H1 (cell line): ENCODE measurements around the gene ASXL2. TPM values are rescaled to one million over a fixed set of nuclear protein-coding genes. Genes with fewer than 3 reads are reported as not detected.

ENCODE experiments used
- CTBP2 ChIP-seq: IDR thresholded peaks from 2 replicates; pipeline ENCODE4 v1.7.0; 2011; ENCODE audit warnings: borderline replicate concordance, mild to moderate bottlenecking, moderate library complexity, mixed read lengths, low read length; ENCODE audit not compliant: insufficient read depth, insufficient read length
- KDM4A ChIP-seq: IDR thresholded peaks from one replicate; pipeline ENCODE4 v1.7.1; 2012; ENCODE audit warnings: low read depth, mild to moderate bottlenecking, moderate library complexity, low read length, inconsistent platforms; ENCODE audit not compliant: severe bottlenecking
- MAFK ChIP-seq: IDR thresholded peaks from 2 replicates; pipeline ENCODE4 v1.6.1; 2012; ENCODE audit warnings: low read depth, mild to moderate bottlenecking, improper control_type of control experiment, low read length
- PHF8 ChIP-seq: fragments of 200-600 bp; sonication (generic); conservative IDR thresholded peaks from 2 replicates; pipeline ENCODE4 v1.7.1; 2012; ENCODE audit warnings: low read depth, mild to moderate bottlenecking, inconsistent platforms, low read length, moderate library complexity
- YY1 ChIP-seq: IDR thresholded peaks from 2 replicates; pipeline ENCODE4 v1.6.1; 2011; ENCODE audit warnings: low read depth, mild to moderate bottlenecking, low read length
- polyA plus RNA-seq, 7 experiments: library from polyadenylated mRNA; depleted of rRNA in 3 of 7; stranded (reverse) in 5 of 7; unstranded in 2 of 7; fragments of >200 nt in 5 of 7; fragments of 200-250 nt in 2 of 7; gene quantifications; 1 replicate in 5 of 7; 2 replicates in 1 of 7; 4 replicates in 1 of 7; pipeline versions ENCODE4 v1.2.1 to v1.2.3, GENCODE V29; 2011 to 2013; ENCODE audit warnings: missing spikeins in 2 of 7, mixed read lengths in 2 of 7
- total RNA-seq: library from RNA; stranded (reverse); fragmentation: NEBNext Ultra II Directional; extraction: Animal tissue kit (Norgen Biotek cat#: 25700); gene quantifications from 2 replicates; pipeline ENCODE4 v1.2.1, GENCODE V29; 2021

The ASXL2 gene
- total and polyA plus RNA-seq, 2 of the 8 experiments (the other 6 are each of a cell fraction or from before 2014, with no cell fraction given), result 7.2 to 41.3 TPM

- TF ChIP-seq KDM4A, result no peak
- TF ChIP-seq PHF8, result no peak
- TF ChIP-seq CTBP2, result no peak
- no peak for TF ChIP-seq MAFK
- no peak for TF ChIP-seq YY1
- TF ChIP-seq, all 59 proteins: peak for 0
These were observed 139.6 kb downstream of the ASXL2 start (continued) for GRCh38 chr2:25738383-25739343.
